GM23248 (cell line): ENCODE results near the gene TLE4.

Source experiments
- EZH2 ChIP-seq: fragments of 200-600 bp; sonication (generic); IDR thresholded peaks from 2 replicates; pipeline ENCODE4 v1.6.1; 2018; ENCODE audit warnings: antibody characterized with exemption, mild to moderate bottlenecking; ENCODE audit not compliant: insufficient read depth, poor library complexity, severe bottlenecking
- EZH2phosphoT487 ChIP-seq: fragments of 200-600 bp; sonication (generic); IDR thresholded peaks from 2 replicates; pipeline ENCODE4 v1.6.1; 2018; ENCODE audit warnings: antibody characterized with exemption, moderate library complexity, mild to moderate bottlenecking, low read depth; ENCODE audit not compliant: insufficient read depth

DNA sequence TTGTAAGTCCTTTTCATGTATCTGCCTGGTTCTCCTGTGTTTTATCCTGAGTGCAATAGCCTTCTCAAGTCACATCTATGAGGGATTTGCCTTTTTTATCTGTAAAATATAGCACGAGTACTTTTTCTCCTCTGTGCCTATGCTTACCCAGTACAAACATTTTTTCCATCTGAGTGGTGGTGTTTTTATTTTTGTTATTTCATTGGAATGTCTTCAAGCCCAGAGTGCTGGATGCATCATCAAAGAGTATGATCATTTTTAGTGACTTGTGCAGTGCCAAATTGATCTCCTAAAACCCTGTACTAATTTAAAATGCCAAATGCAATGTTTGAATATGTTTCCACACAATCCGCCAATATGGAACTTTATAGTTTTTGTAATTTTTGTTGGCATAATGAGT, 86.1 kb downstream of the TLE4 start:
- TF ChIP-seq EZH2phosphoT487: no peak
- no peak for TF ChIP-seq EZH2
